A549 (cell line): ENCODE measurements around the gene ATP8A2. TPM values are rescaled to one million over a fixed set of nuclear protein-coding genes. Genes with fewer than 3 reads are reported as not detected.

ENCODE experiments used
- ATAC-seq, 2 experiments: fragments of 200-7000 bp in 1 of 2; fragments of >200 bp in 1 of 2; cut with Nextera tagmentation in 1 of 2; cut with Tn5 transposase in 1 of 2; 3 replicates each; pipeline versions ENCODE4 v1.8.0 to v1.9.1; 2018 to 2020; ENCODE audit warnings: mild to moderate bottlenecking in 1 of 2, moderate library complexity in 1 of 2
- CTCF ChIA-PET: fragments of 300-600 bp; sonication (Branson Sonifier 250); formaldehyde crosslinking; extraction: SDS; loops from one replicate; lab custom pipeline; 2021; ENCODE audit warnings: antibody characterized with exemption, inconsistent platforms; lab: Yijun Ruan, JAX
- POLR2A ChIA-PET: fragments of 350-600 bp; formaldehyde crosslinking; extraction: SDS; loops from one replicate; lab custom pipeline; 2021; ENCODE audit warnings: antibody characterized with exemption, inconsistent platforms; lab: Yijun Ruan, JAX
- DNase-seq, 2 experiments: peaks; one replicate each; pipeline versions ENCODE4 v3.0.0 to v3.0.0-alpha.2; 2011 to 2016; ENCODE audit warnings: low read depth in 1 of 2, low spot score in 1 of 2
- FAIRE-seq: peaks from 2 replicates; lab custom pipeline; 2011; peaks lifted over from hg19 to GRCh38; lab: Jason Lieb, UNC
- H3K27ac ChIP-seq, 2 experiments: fragments of >200 bp; sonication (Bioruptor Twin); formaldehyde crosslinking; 3 replicates each; pipeline ENCODE4 v1.5.1; 2016 to 2017
- H3K4me1 ChIP-seq: fragments of >200 bp; sonication (Bioruptor Twin); formaldehyde crosslinking; 3 replicates; pipeline ENCODE4 v1.6.1; 2016
- H3K4me2 ChIP-seq: fragments of >200 bp; sonication (Bioruptor Twin); formaldehyde crosslinking; 3 replicates; pipeline ENCODE4 v1.6.1; 2016
- H3K4me3 ChIP-seq: fragments of >200 bp; sonication (Bioruptor Twin); formaldehyde crosslinking; 3 replicates; pipeline ENCODE4 v1.5.1; 2016
- H3K9me3 ChIP-seq: fragments of >200 bp; sonication (Bioruptor Twin); formaldehyde crosslinking; 3 replicates; pipeline ENCODE4 v1.6.1; 2016
- CBX2 ChIP-seq: fragments of 200-600 bp; sonication (generic); IDR thresholded peaks from 2 replicates; pipeline ENCODE4 v1.6.1; 2016; ENCODE audit warnings: low read depth, mild to moderate bottlenecking, borderline replicate concordance
- CEBPB ChIP-seq, 2 experiments: fragments of >200 bp in 1 of 2; sonication (Bioruptor Twin) in 1 of 2; formaldehyde crosslinking in 1 of 2; IDR thresholded peaks; 2 replicates each; pipeline ENCODE4 v1.6.1; 2012 to 2016
- CHD4 ChIP-seq: fragments of 200-600 bp; sonication (generic); IDR thresholded peaks from 2 replicates; pipeline ENCODE4 v1.6.1; 2016; ENCODE audit warnings: antibody characterized with exemption, mild to moderate bottlenecking, borderline replicate concordance
- EHF ChIP-seq: fragments of 250-450 bp; sonication (Bioruptor Pico); IDR thresholded peaks from 2 replicates; pipeline ENCODE4 v1.5.0; 2020; ENCODE audit warnings: mild to moderate bottlenecking
- FOSB ChIP-seq: fragments of 250-450 bp; sonication (Bioruptor Pico); IDR thresholded peaks from 2 replicates; pipeline ENCODE4 v1.5.0; 2020; ENCODE audit warnings: mild to moderate bottlenecking, moderate library complexity
- FOSL2 ChIP-seq, 2 experiments: fragments of 450-650 bp in 1 of 2; fragments of >200 bp in 1 of 2; sonication (Bioruptor Twin) in 1 of 2; formaldehyde crosslinking; IDR thresholded peaks; 2 replicates each; pipeline versions ENCODE4 v1.5.0 to v1.6.1; 2016 to 2020; ENCODE audit warnings: mild to moderate bottlenecking in 1 of 2, moderate library complexity in 1 of 2
- HOXB13 ChIP-seq: fragments of 250-450 bp; sonication (Bioruptor Pico); IDR thresholded peaks from 2 replicates; pipeline ENCODE4 v1.5.0; 2020; ENCODE audit warnings: low read depth, mild to moderate bottlenecking, moderate library complexity
- HOXB5 ChIP-seq: fragments of 250-450 bp; sonication (Bioruptor Pico); IDR thresholded peaks from 2 replicates; pipeline ENCODE4 v1.5.0; 2020; ENCODE audit warnings: mild to moderate bottlenecking, moderate library complexity
- JUNB ChIP-seq: fragments of >200 bp; sonication (Bioruptor Twin); formaldehyde crosslinking; IDR thresholded peaks from 2 replicates; pipeline ENCODE4 v1.6.1; 2016
- KDM1A ChIP-seq: fragments of 200-600 bp; sonication (generic); IDR thresholded peaks from 2 replicates; pipeline ENCODE4 v1.6.1; 2016; ENCODE audit warnings: low read depth, mild to moderate bottlenecking
- KDM5A ChIP-seq: fragments of 200-600 bp; sonication (generic); IDR thresholded peaks from 2 replicates; pipeline ENCODE4 v1.6.1; 2016; ENCODE audit warnings: antibody characterized with exemption, mild to moderate bottlenecking
- MAFK ChIP-seq: fragments of 450-650 bp; IDR thresholded peaks from 2 replicates; pipeline ENCODE4 v1.6.1; 2014; ENCODE audit not compliant: partially characterized antibody
- MYC ChIP-seq: IDR thresholded peaks from 2 replicates; pipeline ENCODE4 v1.6.1; 2012; ENCODE audit warnings: mild to moderate bottlenecking, inconsistent platforms, low read length, improper control_type of control experiment, borderline replicate concordance
- NFE2L2 ChIP-seq: fragments of 150-350 bp; conservative IDR thresholded peaks from 2 replicates; pipeline ENCODE4 v1.6.1; 2014; ENCODE audit warnings: low read length
- NPAS2 ChIP-seq: fragments of 250-450 bp; sonication (Bioruptor Pico); IDR thresholded peaks from 2 replicates; pipeline ENCODE4 v1.8.0; 2022; ENCODE audit warnings: mild to moderate bottlenecking, moderate library complexity, borderline replicate concordance
- NR3C1 ChIP-seq: fragments of >200 bp; sonication (Bioruptor Twin); formaldehyde crosslinking; IDR thresholded peaks from 3 replicates; pipeline ENCODE4 v1.6.1; 2017
- PHF8 ChIP-seq: fragments of 200-600 bp; sonication (generic); IDR thresholded peaks from 2 replicates; pipeline ENCODE4 v1.6.1; 2016; ENCODE audit warnings: low read depth, mild to moderate bottlenecking, antibody characterized with exemption, moderate library complexity, borderline replicate concordance
- POLR2AphosphoS2 ChIP-seq: conservative IDR thresholded peaks from 2 replicates; pipeline ENCODE4 v1.6.1; 2012; ENCODE audit warnings: low read length, improper control_type of control experiment, inconsistent platforms
- RAD21 ChIP-seq, 2 experiments: fragments of >200 bp in 1 of 2; sonication (Bioruptor Twin) in 1 of 2; formaldehyde crosslinking in 1 of 2; IDR thresholded peaks in 1 of 2; conservative IDR thresholded peaks in 1 of 2; 2 replicates in 1 of 2; 3 replicates in 1 of 2; pipeline ENCODE4 v1.6.1; 2012 to 2018; ENCODE audit warnings: inconsistent platforms in 1 of 2
- RARB ChIP-seq: fragments of 250-450 bp; sonication (Bioruptor Pico); IDR thresholded peaks from 2 replicates; pipeline ENCODE4 v1.8.0; 2021; ENCODE audit warnings: mild to moderate bottlenecking, moderate library complexity
- RCOR1 ChIP-seq: fragments of 150-350 bp; IDR thresholded peaks from 2 replicates; pipeline ENCODE4 v1.6.1; 2014; ENCODE audit warnings: antibody characterized with exemption, low read length, low read depth
- RNF2 ChIP-seq: fragments of 200-600 bp; sonication (generic); IDR thresholded peaks from 2 replicates; pipeline ENCODE4 v1.6.1; 2016; ENCODE audit warnings: low read depth, mild to moderate bottlenecking, antibody characterized with exemption, moderate library complexity, borderline replicate concordance
- SMC3 ChIP-seq: fragments of >200 bp; sonication (Bioruptor Twin); formaldehyde crosslinking; IDR thresholded peaks from 3 replicates; pipeline ENCODE4 v1.6.1; 2018; ENCODE audit warnings: inconsistent platforms
- SREBF2 ChIP-seq: fragments of 450-650 bp; IDR thresholded peaks from 2 replicates; pipeline ENCODE4 v1.6.1; 2014; ENCODE audit warnings: mild to moderate bottlenecking, moderate library complexity
- ZSCAN20 ChIP-seq: fragments of 250-450 bp; sonication (Bioruptor Pico); IDR thresholded peaks from 2 replicates; pipeline ENCODE4 v1.8.0; 2022; ENCODE audit warnings: mild to moderate bottlenecking, moderate library complexity
- WGBS: methylation state at CpG from one replicate; pipeline ENCODE4 v1.1.6; 2017; ENCODE audit errors: missing lambda C conversion rate; 5-methylcytosine and 5-hydroxymethylcytosine counted together
- polyA plus RNA-seq, 4 experiments: library from polyadenylated mRNA; depleted of rRNA in 3 of 4; stranded (reverse); fragments of >200 nt; fragmentation: RNase III in 1 of 4; extraction: RNeasy Plus Mini Kit Qiagen cat#74134 plus additional on column Dnase treatment in 1 of 4; gene quantifications; 2 replicates in 3 of 4; 3 replicates in 1 of 4; pipeline ENCODE4 v1.2.3, GENCODE V29; 2011 to 2017
- TF ChIP-seq, protein P1 (sequence below): fragments of 250-450 bp; sonication (Bioruptor Pico); IDR thresholded peaks from 2 replicates; pipeline ENCODE4 v1.5.0; 2020; ENCODE audit warnings: low read depth, mild to moderate bottlenecking, moderate library complexity
- TF ChIP-seq, protein P2 (sequence below): IDR thresholded peaks from 2 replicates; pipeline ENCODE4 v1.6.1; 2012
- TF ChIP-seq, protein P3 (sequence below): IDR thresholded peaks from 2 replicates; pipeline ENCODE4 v1.6.1; 2012; ENCODE audit warnings: low read depth, borderline replicate concordance
- TF ChIP-seq, protein P4 (sequence below): IDR thresholded peaks from 2 replicates; pipeline ENCODE4 v1.6.1; 2012
- TF ChIP-seq, protein P5 (sequence below): fragments of >200 bp; sonication (Bioruptor Twin); formaldehyde crosslinking; IDR thresholded peaks from 2 replicates; pipeline ENCODE4 v1.6.1; 2016

Gene ATP8A2
- polyA plus RNA-seq, 2 of the 4 experiments (the other 2 are of a cell fraction), result 0.03 TPM; not detected in 1

DNA sequence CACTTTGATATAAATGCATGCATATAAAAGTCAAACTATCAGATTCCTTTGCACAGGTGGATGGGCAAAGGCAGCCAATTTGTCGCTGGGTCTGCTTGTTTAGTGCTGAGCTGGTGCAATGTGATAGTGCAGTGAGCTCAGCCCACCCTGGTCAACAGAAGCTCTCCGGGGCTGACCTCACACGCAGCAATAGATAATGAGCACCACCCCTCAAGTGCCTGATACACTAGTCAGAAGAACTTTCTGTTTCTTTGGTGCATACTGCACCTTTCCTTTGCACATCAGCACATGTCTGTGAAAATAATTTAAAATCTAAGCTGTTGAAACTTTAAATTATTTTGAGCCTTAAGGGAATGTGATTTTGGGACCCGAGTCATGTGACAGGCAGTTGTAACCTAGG is 20.2 kb downstream of the ATP8A2 start (continued):
- TF ChIP-seq, protein P1, sequence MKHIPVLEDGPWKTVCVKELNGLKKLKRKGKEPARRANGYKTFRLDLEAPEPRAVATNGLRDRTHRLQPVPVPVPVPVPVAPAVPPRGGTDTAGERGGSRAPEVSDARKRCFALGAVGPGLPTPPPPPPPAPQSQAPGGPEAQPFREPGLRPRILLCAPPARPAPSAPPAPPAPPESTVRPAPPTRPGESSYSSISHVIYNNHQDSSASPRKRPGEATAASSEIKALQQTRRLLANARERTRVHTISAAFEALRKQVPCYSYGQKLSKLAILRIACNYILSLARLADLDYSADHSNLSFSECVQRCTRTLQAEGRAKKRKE, result no peak
- no peak for TF ChIP-seq HOXB5 (CRISPR knock-in tag)
- TF ChIP-seq RNF2, result no peak
- no peak for TF ChIP-seq POLR2AphosphoS2

DNA sequence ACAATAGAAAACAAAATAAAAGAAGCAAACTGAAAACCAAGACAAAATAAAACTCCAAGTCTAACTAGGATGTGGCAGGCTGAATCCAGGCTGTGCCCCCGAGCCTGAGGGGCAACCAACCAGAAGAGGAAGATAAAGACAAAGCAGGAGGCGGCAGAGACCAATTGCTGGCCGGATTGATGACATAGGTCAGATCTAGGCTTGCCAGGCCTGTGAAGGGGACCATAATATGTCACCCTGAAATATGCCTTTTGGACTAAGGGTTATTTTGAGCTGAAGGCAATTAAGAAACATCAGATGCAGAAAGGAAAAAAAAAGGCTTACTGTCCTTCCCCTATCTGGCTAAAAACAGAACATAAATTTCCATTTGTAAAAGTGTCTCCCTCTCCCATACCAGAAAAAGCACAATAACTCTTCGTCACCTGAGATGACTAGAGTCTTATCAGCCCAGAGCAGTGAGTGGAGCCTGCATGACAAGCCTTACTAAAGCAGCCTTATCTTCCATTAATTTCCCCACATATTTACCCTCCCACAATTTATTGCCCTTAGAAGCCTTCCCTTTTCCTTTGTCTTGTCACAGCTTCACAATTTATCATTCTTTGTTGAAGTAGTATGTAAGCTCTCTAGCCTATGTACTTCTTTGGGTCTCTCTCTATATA is 22.8 kb downstream of the ATP8A2 start:
- FAIRE-seq (no peak), DNase-seq (no peak), ATAC-seq (no peak)
- ChIA-PET POLR2A (no interaction called here), CTCF (interaction anchor here (0.6 to 0.8 kb wide), 2 partner anchors 16 to 20 kb away, joined by 3 to 4 read pairs; no protein-coding TSS in a partner anchor)
- Histone ChIP-seq H3K4me3 (no peak overlapping the region), H3K4me2 (no peak overlapping the region), H3K4me1 (no peaks in the 10 kb centered on the region), H3K27ac (no peak overlapping the region), H3K9me3 (no peaks in the 10 kb centered on the region)
- 3% methylated on average over 4 of the region's 4 CpGs for WGBS
- TF ChIP-seq, protein P2, sequence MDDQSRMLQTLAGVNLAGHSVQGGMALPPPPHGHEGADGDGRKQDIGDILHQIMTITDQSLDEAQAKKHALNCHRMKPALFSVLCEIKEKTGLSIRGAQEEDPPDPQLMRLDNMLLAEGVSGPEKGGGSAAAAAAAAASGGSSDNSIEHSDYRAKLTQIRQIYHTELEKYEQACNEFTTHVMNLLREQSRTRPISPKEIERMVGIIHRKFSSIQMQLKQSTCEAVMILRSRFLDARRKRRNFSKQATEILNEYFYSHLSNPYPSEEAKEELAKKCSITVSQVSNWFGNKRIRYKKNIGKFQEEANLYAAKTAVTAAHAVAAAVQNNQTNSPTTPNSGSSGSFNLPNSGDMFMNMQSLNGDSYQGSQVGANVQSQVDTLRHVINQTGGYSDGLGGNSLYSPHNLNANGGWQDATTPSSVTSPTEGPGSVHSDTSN, result no peak
- TF ChIP-seq CHD4 (no peak), RARB (CRISPR knock-in tag) (no peak), SREBF2 (no peak), KDM1A (no peak), JUNB (no peak), MAFK (no peak), RAD21 (conservative IDR thresholded peaks at IDR 0.05 in 1 of 2, IDR thresholded peaks at IDR 0.05 in 1 of 2) (no peak), SMC3 (no peak), NFE2L2 (no peak), HOXB13 (CRISPR knock-in tag) (no peak)
- TF ChIP-seq, protein P3, sequence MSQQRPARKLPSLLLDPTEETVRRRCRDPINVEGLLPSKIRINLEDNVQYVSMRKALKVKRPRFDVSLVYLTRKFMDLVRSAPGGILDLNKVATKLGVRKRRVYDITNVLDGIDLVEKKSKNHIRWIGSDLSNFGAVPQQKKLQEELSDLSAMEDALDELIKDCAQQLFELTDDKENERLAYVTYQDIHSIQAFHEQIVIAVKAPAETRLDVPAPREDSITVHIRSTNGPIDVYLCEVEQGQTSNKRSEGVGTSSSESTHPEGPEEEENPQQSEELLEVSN, result no peak

DNA sequence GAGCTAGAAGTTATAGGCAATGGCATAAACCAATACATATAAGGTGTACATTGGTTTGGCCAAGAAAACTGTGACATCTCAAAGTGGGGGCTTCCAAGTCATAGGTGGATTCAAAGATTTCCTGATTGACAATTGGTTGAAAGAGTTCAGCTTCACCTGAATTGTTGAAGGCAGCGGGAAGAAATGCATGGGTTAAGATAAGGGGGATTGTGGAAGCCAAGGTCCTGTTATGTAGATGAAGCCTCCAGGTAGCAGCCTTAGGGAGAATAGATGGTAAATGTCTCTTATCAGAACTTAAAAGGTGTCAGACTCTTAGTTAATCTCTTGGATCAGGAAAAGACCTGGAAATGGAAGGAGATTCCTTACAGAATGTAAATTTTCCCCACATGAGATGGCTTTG is 26.0 kb downstream of the ATP8A2 start:
- 0% methylated on average over 1 of the region's 1 CpG for WGBS
- no peak overlapping the region for H3K4me3 ChIP-seq
- DNase-seq, result no peak
- H3K9me3 ChIP-seq, result no peaks in the 10 kb centered on the region
- TF ChIP-seq SMC3, result no peak
- TF ChIP-seq, protein P1, result no peak
- TF ChIP-seq FOSL2 (IDR thresholded peaks at IDR 0.05), result no peak
- no peak for TF ChIP-seq FOSL2 (CRISPR knock-in tag; IDR thresholded peaks at IDR 0.05)
- TF ChIP-seq, protein P4, sequence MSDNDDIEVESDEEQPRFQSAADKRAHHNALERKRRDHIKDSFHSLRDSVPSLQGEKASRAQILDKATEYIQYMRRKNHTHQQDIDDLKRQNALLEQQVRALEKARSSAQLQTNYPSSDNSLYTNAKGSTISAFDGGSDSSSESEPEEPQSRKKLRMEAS, result no peak
- no peak for TF ChIP-seq EHF (CRISPR knock-in tag)
- TF ChIP-seq CEBPB (IDR thresholded peaks at IDR 0.05), result no peak
- TF ChIP-seq, protein P5, sequence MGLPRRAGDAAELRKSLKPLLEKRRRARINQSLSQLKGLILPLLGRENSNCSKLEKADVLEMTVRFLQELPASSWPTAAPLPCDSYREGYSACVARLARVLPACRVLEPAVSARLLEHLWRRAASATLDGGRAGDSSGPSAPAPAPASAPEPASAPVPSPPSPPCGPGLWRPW, result no peak
- TF ChIP-seq ZSCAN20 (CRISPR knock-in tag), result no peak
- TF ChIP-seq PHF8, result no peak
- no peak for TF ChIP-seq MYC
- TF ChIP-seq MAFK, result no peak
- no peak for TF ChIP-seq NPAS2
- no peak for TF ChIP-seq CBX2
- TF ChIP-seq POLR2AphosphoS2, result no peak
- no peak for TF ChIP-seq HOXB13 (CRISPR knock-in tag)
- TF ChIP-seq RCOR1, result no peak
- TF ChIP-seq KDM5A, result no peak
- no peak for TF ChIP-seq FOSB (CRISPR knock-in tag)
- TF ChIP-seq NR3C1, result no peak
- TF ChIP-seq NFE2L2, result no peak
- FAIRE-seq, result no peak
- no peak overlapping the region for H3K4me2 ChIP-seq
- ATAC-seq, result no peak
- no peaks in the 10 kb centered on the region for H3K4me1 ChIP-seq
- ChIA-PET POLR2A (no interaction called here), CTCF (no interaction called here)
- no peak overlapping the region for H3K27ac ChIP-seq
